ENCODE measurements around the gene KPNB1.
"Not testable (repeated sequence)": the region's sequence is repeated elsewhere in the genome, so short reads cannot be mapped to it uniquely, and the experiment has no call there.

The KPNB1 gene

DNA sequence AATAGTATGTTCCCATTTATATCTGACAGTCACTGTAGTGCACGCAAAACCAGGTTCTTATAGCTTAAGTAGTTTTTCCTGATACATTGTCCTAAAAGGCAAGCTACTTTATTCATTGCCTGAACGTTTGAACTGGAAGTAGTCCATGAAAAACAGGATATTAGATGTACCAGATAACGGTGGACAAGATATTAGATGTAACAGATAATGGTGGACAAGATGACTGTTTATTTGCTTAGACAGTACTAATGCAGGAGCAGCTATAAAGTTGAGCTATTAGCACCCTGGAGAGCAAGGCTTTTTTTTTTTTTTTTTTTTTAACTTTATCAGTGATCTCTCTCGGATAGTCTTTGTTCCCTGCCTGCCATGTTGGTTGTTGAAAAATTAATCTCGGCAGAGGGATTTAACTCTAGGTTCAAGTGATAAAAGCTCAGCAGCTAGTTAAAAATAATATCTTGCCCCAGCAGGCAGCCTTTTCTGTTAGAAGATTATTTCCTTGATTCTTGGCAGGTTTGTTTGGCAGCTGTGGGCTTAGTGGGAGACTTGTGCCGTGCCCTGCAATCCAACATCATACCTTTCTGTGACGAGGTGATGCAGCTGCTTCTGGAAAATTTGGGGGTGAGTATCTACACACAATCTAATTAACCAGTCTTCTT lies 26.9 kb downstream of the KPNB1 start:
- no peak for DNase-seq (ENCODE audit: low read depth, low spot score)

DNA sequence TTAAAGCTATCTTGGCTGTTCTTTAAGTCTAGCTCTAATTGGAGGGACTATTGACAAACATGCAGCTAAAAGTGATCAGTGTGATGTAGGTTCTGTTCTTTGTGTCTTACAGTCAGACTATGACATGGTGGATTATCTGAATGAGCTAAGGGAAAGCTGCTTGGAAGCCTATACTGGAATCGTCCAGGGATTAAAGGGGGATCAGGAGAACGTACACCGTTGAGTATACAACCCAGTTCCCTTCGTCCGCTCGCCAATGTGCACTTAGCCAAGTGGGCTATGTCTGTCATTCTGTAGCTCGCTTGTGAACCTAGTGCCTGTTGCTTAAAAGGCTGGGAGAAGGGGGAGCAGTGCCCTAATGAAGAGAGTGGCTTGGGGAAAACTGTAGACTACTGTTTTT lies 28.5 kb downstream of the KPNB1 start:
- no peak for DNase-seq (ENCODE audit: low read depth, low spot score)

DNA sequence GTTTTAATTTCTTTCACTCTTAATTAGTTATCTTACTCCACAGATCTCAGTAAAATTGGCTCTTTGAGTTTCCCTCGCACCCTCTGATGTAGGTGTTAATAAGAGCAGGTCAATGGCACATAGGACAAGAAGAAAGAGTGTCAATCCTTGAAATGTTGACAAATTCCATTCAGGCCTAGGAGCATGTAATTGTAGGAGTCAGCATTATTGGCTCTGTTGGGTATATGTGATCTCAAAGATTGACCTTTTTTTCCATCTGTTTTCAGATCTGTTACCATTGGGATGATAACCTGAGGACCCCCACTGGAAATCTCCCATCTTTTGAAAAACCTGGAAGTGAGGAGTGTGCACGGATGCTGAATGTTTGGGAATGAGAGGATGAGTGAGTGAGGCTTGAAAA lies 32.4 kb downstream of the KPNB1 start:
- no peak for DNase-seq (ENCODE audit: low read depth, low spot score)

DNA sequence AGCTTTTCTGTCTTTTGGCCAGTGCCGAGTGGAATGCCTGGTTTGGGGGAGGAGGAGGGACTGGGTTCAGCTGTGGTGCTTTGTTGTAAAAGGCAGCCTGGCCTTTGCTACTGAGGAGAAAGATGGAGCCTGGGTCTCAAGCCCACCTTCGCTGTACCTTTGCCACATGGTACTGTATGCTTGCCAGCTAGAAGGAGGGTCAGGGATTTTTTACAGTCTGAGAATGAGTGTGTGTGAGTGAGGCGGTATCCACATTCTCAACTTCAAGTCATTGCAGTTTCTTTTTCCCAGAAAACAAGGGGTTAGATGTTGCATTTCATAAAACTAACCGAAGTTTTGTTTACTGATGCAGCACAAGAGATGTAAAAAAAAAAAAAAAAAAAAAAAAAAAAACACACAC lies 33.0 kb downstream of the KPNB1 start:
- DNase-seq (ENCODE audit: low read depth, low spot score): not testable (repeated sequence)

DNA sequence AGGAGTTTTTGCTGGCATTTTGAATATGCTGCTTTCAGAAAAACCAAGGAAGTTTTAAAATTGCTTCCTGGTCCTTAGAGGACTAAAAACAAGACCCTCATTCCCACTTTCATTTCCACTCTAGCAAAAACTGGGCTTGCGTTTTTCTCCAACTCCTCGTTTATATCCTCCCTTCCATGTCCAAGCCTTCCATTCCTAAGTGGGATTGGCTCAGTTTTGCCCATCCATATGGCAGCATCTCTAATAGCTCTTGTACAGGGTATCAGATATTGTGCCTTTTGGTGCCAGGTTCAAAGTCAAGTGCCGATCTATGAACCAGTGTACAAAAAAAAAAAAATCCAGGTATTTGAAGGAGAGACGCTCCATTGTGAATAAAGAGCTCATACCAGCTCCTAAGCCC lies 34.3 kb downstream of the KPNB1 start:
- DNase-seq (ENCODE audit: low read depth, low spot score): no peak

- DNase-seq (ENCODE audit: low read depth, low spot score): no peak
Measured at GRCh38 chr17:47684535-47685193, 34.9 kb downstream of the KPNB1 start.

GRCh38 chr17:47685556-47686275 lies 36.0 kb downstream of the KPNB1 start:
- no peak for DNase-seq (ENCODE audit: low read depth, low spot score)

- no peak for DNase-seq (ENCODE audit: low read depth, low spot score)
Measured at GRCh38 chr17:47686276-47686635, 36.5 kb downstream of the KPNB1 start.

DNA sequence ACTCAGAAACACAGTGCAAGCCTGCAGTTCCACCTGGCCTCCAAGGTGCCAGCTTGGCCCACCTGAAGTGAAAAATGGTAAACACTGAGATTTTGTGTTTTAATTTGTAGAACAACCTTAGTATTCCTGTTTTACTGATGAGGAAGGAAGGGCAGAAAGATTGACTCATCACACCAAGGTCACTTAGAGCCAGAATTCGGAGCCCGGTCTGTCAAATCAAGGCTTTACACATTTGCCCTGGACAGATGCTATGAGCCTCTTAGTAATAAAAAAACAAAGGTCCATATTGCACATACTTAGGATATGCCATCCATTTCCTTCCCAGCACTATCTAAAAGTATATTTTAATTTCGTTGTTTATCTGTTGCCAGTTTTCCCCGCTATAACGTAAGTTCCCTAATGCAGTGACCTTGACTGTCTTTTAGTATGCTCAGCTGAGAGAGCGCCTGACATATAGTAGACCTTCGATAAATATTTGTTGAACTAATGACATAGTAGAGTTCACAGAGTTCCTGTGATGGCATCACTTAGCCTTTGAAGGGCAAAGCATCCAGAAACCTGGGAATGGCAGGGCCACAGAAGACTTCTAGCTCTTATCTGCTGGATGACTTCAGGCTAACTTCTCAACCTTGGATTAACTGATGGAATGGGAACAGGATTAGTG lies 37.1 kb downstream of the KPNB1 start:
- no peak for DNase-seq (ENCODE audit: low read depth, low spot score)

GRCh38 chr17:47687328-47687690 lies 37.6 kb downstream of the KPNB1 start:
- no peak for DNase-seq (ENCODE audit: low read depth, low spot score)

GRCh38 chr17:47687748-47688147 lies 38.0 kb downstream of the KPNB1 start:
- no peak for DNase-seq (ENCODE audit: low read depth, low spot score)

GRCh38 chr17:47690121-47690520 lies 40.4 kb downstream of the KPNB1 start:
- DNase-seq (ENCODE audit: low read depth, low spot score): no peak

DNA sequence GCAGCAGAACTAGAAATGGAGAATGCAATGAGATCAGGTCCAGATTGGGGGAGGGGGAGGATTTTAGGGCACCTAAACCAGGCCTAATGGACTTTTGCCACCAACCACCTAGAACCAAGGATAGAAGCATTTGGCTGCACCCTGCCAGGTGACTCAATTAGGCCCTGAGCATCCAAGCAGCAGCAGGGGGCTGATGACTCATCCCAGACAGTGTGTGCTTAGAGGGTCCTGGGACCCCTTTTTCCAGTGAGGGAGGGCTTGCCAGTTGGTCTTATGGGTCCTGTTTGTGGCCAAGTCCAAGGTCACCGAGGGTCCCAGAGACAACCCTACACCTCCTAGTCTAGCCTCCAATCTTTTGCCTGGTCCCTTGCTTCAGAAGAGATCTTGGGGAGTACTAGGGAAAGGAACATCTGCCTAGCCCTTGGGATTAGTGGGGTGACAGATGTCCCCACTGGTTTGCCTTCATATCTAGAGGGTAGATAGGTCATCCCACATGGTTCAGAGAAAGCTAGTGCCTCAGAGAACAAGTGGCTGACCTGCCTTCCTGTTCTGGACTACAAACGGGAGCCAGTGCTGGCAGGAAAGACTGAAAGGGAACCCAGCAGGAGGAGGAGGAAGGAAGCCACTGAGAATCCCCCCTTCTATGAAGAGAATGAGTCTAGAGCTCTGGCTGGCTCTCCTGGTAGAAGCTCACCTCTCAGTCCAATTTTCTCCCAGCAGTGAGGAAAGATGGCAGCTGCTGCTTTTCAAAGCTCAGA lies 42.6 kb downstream of the KPNB1 start:
- no peak for DNase-seq (ENCODE audit: low read depth, low spot score)

DNA sequence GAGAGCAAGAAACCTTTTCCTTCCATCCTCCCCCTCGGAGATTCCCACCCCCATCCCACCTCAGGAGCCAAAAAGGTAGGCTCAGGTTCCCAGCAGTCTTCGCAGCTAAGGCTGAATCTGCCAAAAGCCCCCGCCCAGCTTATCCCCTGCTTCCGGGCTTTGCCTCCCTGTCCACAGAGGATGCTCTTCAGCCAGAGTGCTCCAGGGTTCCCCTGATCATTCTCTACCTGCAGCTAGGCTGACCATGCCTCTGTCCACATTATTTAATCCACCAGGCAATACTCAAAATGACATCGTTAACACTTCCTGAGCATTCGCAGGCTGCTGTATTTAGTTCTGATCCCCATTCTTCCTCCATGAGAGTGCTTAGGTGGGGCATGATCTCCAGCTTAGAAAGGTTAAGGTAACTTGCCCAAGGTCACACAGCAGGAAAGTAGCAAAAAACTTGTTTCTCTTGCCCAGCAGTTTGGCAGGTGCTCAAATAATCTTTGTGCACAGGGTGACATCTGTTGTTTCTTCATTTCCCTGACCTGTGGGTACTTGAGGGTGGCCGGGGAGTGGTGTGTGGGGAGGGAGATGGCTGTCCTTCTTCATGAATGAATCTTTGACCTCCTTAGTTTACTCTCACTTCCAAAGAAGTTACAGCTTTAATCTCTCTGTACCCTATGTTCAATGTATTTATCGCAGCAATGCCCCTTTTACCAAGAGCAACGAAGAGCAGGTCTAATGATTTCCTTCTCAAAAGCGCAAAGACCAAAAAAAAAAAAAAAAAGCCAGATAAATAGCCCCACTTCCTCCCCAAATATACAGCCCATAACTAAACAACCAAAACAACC lies 43.4 kb downstream of the KPNB1 start:
- DNase-seq (ENCODE audit: low read depth, low spot score): no peak

GRCh38 chr17:47693731-47694580 lies 44.2 kb downstream of the KPNB1 start, which contains the start of gene TBKBP1:
TBKBP1 (plus strand) TSS chr17:47694161; CDS start chr17:47696113, 1,952 bp downstream.
- DNase-seq (ENCODE audit: low read depth, low spot score): no peak

- no peak for DNase-seq (ENCODE audit: low read depth, low spot score)
Measured at GRCh38 chr17:47694581-47695428, 45.1 kb downstream of the KPNB1 start.

DNA sequence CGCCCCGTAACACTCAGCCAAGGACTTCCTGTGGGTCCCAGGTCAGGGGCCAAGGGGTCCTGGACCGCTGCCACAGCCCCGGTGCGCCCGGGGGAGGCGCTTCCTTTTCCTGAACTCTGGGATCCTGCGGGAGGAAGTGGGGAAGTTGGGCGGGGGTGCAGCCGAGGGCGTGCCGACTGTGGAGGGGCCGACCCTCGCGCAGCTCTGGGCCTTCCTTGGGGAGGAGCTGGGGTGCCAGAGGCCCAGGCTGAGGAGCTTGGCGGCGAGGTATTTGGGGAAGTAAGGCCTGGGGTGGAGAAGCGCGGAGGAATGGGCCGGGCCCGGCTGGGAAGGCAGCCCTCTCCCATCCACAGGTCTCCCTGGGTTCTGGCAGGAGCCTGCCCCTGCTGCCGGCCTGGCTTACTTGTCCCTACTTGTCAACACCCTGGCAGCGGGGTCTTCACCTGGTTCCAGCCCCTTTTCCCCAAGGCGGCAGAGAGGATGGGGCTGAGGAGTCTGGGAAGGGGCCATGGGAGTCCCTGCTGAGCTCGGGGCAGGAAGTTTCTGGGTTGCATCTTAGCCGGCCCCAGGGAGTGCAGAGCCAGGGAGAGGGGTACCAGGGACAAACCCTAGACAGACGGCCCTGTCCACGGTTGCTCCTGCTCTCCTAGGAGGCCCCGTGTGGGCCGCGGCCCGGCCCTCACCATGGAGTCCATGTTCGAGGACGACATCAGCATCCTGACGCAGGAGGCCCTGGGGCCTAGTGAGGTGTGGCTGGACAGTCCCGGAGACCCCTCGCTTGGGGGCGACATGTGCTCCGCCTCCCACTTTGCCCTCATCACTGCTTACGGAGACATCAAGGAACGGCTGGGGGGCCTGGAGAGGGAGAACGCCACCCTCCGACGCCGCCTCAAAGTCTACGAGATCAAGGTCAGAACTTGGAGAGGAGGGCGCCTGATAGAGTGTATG lies 46.0 kb downstream of the KPNB1 start:
- no peak for DNase-seq (ENCODE audit: low read depth, low spot score)

Measured in smooth muscle cell of the brain vasculature (primary cell).